ENCODE measurements around the gene UBASH3B.

GRCh38 chr11:122679466-122679865, 23.9 kb downstream of the UBASH3B start:
- no peak for TF ChIP-seq POLR2A (IDR thresholded peaks at IDR 0.05)
- TF ChIP-seq CTCF (IDR thresholded peaks at IDR 0.05), result no peak
